PC-3 (cell line): ENCODE results near the gene CASTOR1. TPM values are rescaled to one million over a fixed set of nuclear protein-coding genes. Genes with fewer than 3 reads are reported as not detected.

Source experiments
- ATAC-seq: fragments of 200-7000 bp; cut with Tn5 transposase; 2 replicates; pipeline ENCODE4 v1.9.1; 2020; ENCODE audit warnings: mild to moderate bottlenecking, moderate library complexity
- BruUV-seq: library from RNA; stranded (reverse); fragments of 400-500 nt; replicated peaks from 2 replicates; lab custom pipeline; 2021; lab: Mats Ljungman, UMichigan
- CTCF ChIA-PET: fragments of 300-600 bp; sonication (Branson Sonifier 250); formaldehyde crosslinking; loops from one replicate; lab custom pipeline; 2022; ENCODE audit warnings: antibody characterized with exemption; lab: Charles Lee
- POLR2A ChIA-PET: fragments of 300-600 bp; sonication (Branson Sonifier 250); formaldehyde crosslinking; loops from one replicate; lab custom pipeline; 2022; ENCODE audit warnings: antibody characterized with exemption; ENCODE audit not compliant: unreplicated experiment; lab: Charles Lee
- DNase-seq: peaks from one replicate; pipeline ENCODE4 v3.0.0-alpha.2; 2015
- H2AFZ ChIP-seq: fragments of 300-600 bp; sonication (generic); 2 replicates; pipeline ENCODE4 v1.6.0; 2016; ENCODE audit warnings: antibody characterized with exemption, low read length
- H3F3A ChIP-seq: fragments of 300-600 bp; sonication (generic); one replicate; pipeline ENCODE4 v1.6.0; 2017; ENCODE audit warnings: antibody characterized with exemption, low read length, control low read depth, mild to moderate bottlenecking; ENCODE audit not compliant: unreplicated experiment
- H3K27ac ChIP-seq: fragments of 300-600 bp; sonication (generic); 2 replicates; pipeline ENCODE4 v1.5.1; 2016; ENCODE audit warnings: mild to moderate bottlenecking, low read length
- H3K27me3 ChIP-seq: fragments of 300-600 bp; sonication (generic); 2 replicates; pipeline ENCODE4 v1.6.1; 2016; ENCODE audit warnings: low read length, mixed read lengths
- H3K36me3 ChIP-seq: fragments of 300-600 bp; sonication (generic); 2 replicates; pipeline ENCODE4 v1.6.1; 2016; ENCODE audit warnings: low read depth, mixed run types, low read length, mixed read lengths
- H3K4me1 ChIP-seq: fragments of 300-600 bp; sonication (generic); 2 replicates; pipeline ENCODE4 v1.5.1; 2016; ENCODE audit warnings: low read length; ENCODE audit not compliant: insufficient read depth
- H3K4me2 ChIP-seq: fragments of 300-600 bp; sonication (generic); 2 replicates; pipeline ENCODE4 v1.6.0; 2016; ENCODE audit warnings: low read length
- H3K4me3 ChIP-seq: fragments of 300-600 bp; sonication (generic); 2 replicates; pipeline ENCODE4 v1.5.1; 2016; ENCODE audit warnings: mild to moderate bottlenecking, low read length, mixed read lengths
- H3K79me2 ChIP-seq: fragments of 300-600 bp; sonication (generic); 2 replicates; pipeline ENCODE4 v1.6.1; 2017; ENCODE audit warnings: low read length, mixed read lengths
- H3K9ac ChIP-seq: fragments of 300-600 bp; sonication (generic); 2 replicates; pipeline ENCODE4 v1.6.0; 2016; ENCODE audit warnings: mild to moderate bottlenecking, low read length
- H3K9me2 ChIP-seq: fragments of 300-600 bp; sonication (generic); replicated peaks from 2 replicates; pipeline ENCODE4 v1.6.1; 2016; ENCODE audit warnings: mixed run types, low read length, mixed read lengths
- H3K9me3 ChIP-seq: fragments of 300-600 bp; sonication (generic); 2 replicates; pipeline ENCODE4 v1.6.1; 2016; ENCODE audit warnings: low read length, mixed read lengths
- H4K20me1 ChIP-seq: fragments of 300-600 bp; sonication (generic); 2 replicates; pipeline ENCODE4 v1.6.1; 2016; ENCODE audit warnings: low read length, mixed read lengths
- CTCF ChIP-seq: fragments of 300-600 bp; sonication (generic); conservative IDR thresholded peaks from 2 replicates; pipeline ENCODE4 v1.5.1; 2017; ENCODE audit warnings: antibody characterized with exemption, low read depth, mild to moderate bottlenecking, low read length
- EZH2 ChIP-seq: fragments of 300-600 bp; sonication (generic); IDR thresholded peaks from one replicate; pipeline ENCODE4 v1.6.1; 2017; ENCODE audit warnings: antibody characterized with exemption, mild to moderate bottlenecking, low read length; ENCODE audit not compliant: unreplicated experiment
- EZH2phosphoT487 ChIP-seq: fragments of 300-600 bp; sonication (generic); IDR thresholded peaks from 2 replicates; pipeline ENCODE4 v1.6.1; 2018; ENCODE audit warnings: mild to moderate bottlenecking, antibody characterized with exemption, low read length, borderline replicate concordance
- intact Hi-C: fragments of 100-400 bp; cut with micrococcal nuclease; formaldehyde crosslinking; loops from 2 replicates; pipeline ENCODE4 v1.9.0; 2023
- total RNA-seq: library from RNA; depleted of rRNA; stranded (reverse); fragments of >200 nt; gene quantifications from 2 replicates; pipeline ENCODE4 v1.2.3, GENCODE V29; 2014

CASTOR1 gene
- total RNA-seq, 1 experiment from 2014 or later, result 4.2 TPM

GRCh38 chr22:30267382-30268302 is 21.7 kb downstream of the CASTOR1 start:
- CTCF ChIA-PET, result no interaction called here
- BruUV-seq, result no TSS peak

GRCh38 chr22:30266445-30267381 is 22.6 kb downstream of the CASTOR1 start, which contains the start of gene OSM:
Gene OSM (minus strand): TSS chr22:30266851. CDS start chr22:30266799, 52 bp downstream.
- peaks cover 5% of the 10 kb centered on the region; the same call in 1 of the 2 replicates for H3K4me1 ChIP-seq
- no peaks in the 10 kb centered on the region for H4K20me1 ChIP-seq
- ATAC-seq (no peak), DNase-seq (no peak)
- H3K4me2 ChIP-seq, result no peak within 1 kb of the TSS
- CTCF ChIA-PET, result no interaction called here
- no peaks in the 10 kb centered on the region for H3K9me3 ChIP-seq
- H3K27ac ChIP-seq, result no peak within 1 kb of the TSS
- no peak within 1 kb of the TSS for H3K4me3 ChIP-seq
- no peaks in the 10 kb centered on the region for H3F3A ChIP-seq
- H3K36me3 ChIP-seq, result no peaks in the 10 kb centered on the region
- no peaks in the 10 kb centered on the region for H3K27me3 ChIP-seq
- POLR2A ChIA-PET, result no interaction called here
- H3K9me2 ChIP-seq, result no peaks in the 10 kb centered on the region
- H2AFZ ChIP-seq, result no peak within 1 kb of the TSS
- no peaks in the 10 kb centered on the region for H3K79me2 ChIP-seq
- TF ChIP-seq EZH2phosphoT487, result no peak
- no peak for TF ChIP-seq CTCF
- TF ChIP-seq EZH2, result no peak
- BruUV-seq, result no TSS peak
- no peak within 1 kb of the TSS for H3K9ac ChIP-seq
- intact Hi-C loops, result no loop called here

More at GRCh38 chr22:30267382-30268302, 21.7 kb downstream of the CASTOR1 start:
- POLR2A ChIA-PET, result no interaction called here
- no peak overlapping the region for H3K9ac ChIP-seq
- H3K4me3 ChIP-seq, result no peak overlapping the region
- H3K4me1 ChIP-seq, result peaks cover 5% of the 10 kb centered on the region; the same call in 1 of the 2 replicates
- H4K20me1 ChIP-seq, result no peaks in the 10 kb centered on the region
- H3K9me2 ChIP-seq, result no peaks in the 10 kb centered on the region
- ATAC-seq (no peak), DNase-seq (no peak)
- H3K4me2 ChIP-seq, result no peak overlapping the region
- no peaks in the 10 kb centered on the region for H3K36me3 ChIP-seq
- no peaks in the 10 kb centered on the region for H3K9me3 ChIP-seq
- intact Hi-C loops, result no loop called here
- H2AFZ ChIP-seq, result no peak overlapping the region
- no peaks in the 10 kb centered on the region for H3F3A ChIP-seq
- no peaks in the 10 kb centered on the region for H3K27me3 ChIP-seq
- no peaks in the 10 kb centered on the region for H3K79me2 ChIP-seq
- TF ChIP-seq EZH2phosphoT487, result no peak
- TF ChIP-seq EZH2, result no peak
- TF ChIP-seq CTCF, result no peak
- no peak overlapping the region for H3K27ac ChIP-seq
